OCI-LY3 (cell line): Measurements from ENCODE around the gene PIK3CD.

ENCODE experiments used
- CTCF ChIP-seq: fragments of 200-600, 300-600 bp; sonication (generic); IDR thresholded peaks from 2 replicates; pipeline ENCODE4 v1.5.1; 2014; ENCODE audit warnings: antibody characterized with exemption, low read length, low read depth
- EZH2phosphoT487 ChIP-seq: fragments of 200-600 bp; shearing (Covaris generic); IDR thresholded peaks from 2 replicates; pipeline ENCODE4 v1.6.1; 2018; ENCODE audit warnings: antibody characterized with exemption, mixed run types, low read depth

GRCh38 chr1:9761855-9762254, 110.3 kb downstream of the PIK3CD start:
- TF ChIP-seq EZH2phosphoT487 = no peak
- TF ChIP-seq CTCF = no peak
